Mononuclear cell (primary cell): ENCODE results near the gene PSME3IP1. TPM values are rescaled to one million over a fixed set of nuclear protein-coding genes. Genes with fewer than 3 reads are reported as not detected.
"Not testable (repeated sequence)": the region's sequence is repeated elsewhere in the genome, so short reads cannot be mapped to it uniquely, and the experiment has no call there.

ENCODE experiments used
- H3K27me3 ChIP-seq: 2 replicates; pipeline ENCODE4 v1.6.0; 2011; ENCODE audit warnings: low read length, control low read depth; ENCODE audit not compliant: insufficient read depth
- H3K4me1 ChIP-seq: 2 replicates; pipeline ENCODE4 v1.5.1; 2011; ENCODE audit warnings: mild to moderate bottlenecking, low read length, control low read depth; ENCODE audit not compliant: insufficient read depth
- H3K4me3 ChIP-seq: 2 replicates; pipeline ENCODE4 v1.5.1; 2011; ENCODE audit warnings: mild to moderate bottlenecking, low read length, moderate library complexity
- H3K9me3 ChIP-seq: 2 replicates; pipeline ENCODE4 v1.5.1; 2011; ENCODE audit warnings: low read depth, mild to moderate bottlenecking, control low read depth, low read length
- total RNA-seq: library from RNA; depleted of rRNA; stranded (reverse); fragments of >200 nt; gene quantifications from one replicate; pipeline ENCODE4 v1.2.3, GENCODE V29; 2012

Gene PSME3IP1
- total RNA-seq, 1 donor, result 75.2 TPM

DNA sequence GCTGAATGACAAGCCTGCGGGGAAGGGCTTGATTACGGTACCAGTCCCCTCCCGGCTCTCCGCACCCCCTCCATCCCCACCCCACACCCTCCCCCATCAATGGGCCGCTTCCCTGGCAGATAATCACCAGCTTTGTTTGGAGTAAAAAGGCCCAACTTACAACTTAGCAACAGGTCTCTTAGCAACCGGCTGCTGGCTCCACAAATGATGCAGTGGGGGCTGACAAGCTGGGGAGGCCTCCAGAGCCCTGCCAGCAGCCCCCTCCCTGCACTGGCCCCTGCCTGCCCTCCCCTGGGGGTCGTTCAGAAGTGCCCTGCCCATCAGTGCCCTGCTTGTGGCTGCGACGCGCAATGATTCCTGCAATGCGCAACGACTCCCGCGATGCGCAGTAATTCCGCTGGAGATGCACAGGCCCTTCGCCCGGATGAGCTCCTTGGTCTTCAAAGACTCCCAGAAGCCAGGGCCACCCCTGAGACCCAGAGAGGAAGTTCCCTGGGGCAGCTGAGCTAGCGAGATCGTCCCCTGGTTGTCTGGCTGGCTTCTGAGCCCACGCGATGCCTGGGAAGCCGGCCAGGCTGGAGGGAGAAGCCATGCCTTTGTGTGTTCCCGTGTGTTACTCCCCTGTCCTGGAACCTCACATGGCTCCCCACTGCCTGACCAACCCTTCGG, 70.2 kb downstream of the PSME3IP1 start:
- no peaks in the 10 kb centered on the region for H3K9me3 ChIP-seq
- no peak overlapping the region for H3K4me3 ChIP-seq
- H3K4me1 ChIP-seq, result no peaks in the 10 kb centered on the region
- H3K27me3 ChIP-seq, result no peaks in the 10 kb centered on the region

DNA sequence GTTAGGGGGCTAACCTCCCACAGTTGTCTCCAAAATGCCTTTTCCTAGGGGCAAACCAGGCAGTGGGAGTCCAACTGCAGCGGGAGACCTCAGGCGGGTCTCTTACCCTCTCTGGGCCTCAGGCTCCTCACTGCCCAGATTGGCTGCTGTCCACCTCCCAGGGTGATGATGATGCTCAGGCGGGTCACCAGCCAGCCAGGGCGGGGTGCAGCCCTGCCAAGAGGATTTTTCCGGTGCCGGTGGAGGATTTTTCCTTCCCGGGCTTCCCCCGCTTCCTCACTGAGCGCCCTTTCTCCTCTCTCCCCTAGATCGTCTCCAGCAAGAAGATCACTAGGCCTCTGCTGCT, 70.7 kb downstream of the PSME3IP1 start:
- Histone ChIP-seq H3K4me3 (no peak overlapping the region), H3K27me3 (no peaks in the 10 kb centered on the region), H3K9me3 (no peaks in the 10 kb centered on the region), H3K4me1 (no peaks in the 10 kb centered on the region)

DNA sequence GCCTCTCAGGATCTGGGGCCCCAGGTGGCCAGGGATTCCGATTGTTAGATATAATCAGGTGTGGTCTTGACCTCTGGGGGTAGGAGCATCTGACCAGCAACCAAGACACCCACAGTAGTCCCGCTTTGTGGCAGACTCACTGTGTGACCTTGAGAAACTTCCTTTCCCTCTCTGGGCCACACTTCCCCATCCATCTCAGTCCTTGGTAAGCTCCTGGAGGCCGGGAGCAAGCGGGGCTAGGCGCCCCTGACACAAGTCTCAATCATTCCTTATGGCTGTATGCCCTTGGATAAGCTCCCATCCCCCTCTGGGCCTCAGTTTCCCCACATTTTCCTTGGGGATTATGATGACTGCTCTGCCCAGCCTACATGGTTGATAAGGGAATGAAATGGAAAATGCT, 72.2 kb downstream of the PSME3IP1 start:
- Histone ChIP-seq H3K9me3 (no peaks in the 10 kb centered on the region), H3K27me3 (no peaks in the 10 kb centered on the region), H3K4me1 (no peaks in the 10 kb centered on the region), H3K4me3 (no peak overlapping the region)

DNA sequence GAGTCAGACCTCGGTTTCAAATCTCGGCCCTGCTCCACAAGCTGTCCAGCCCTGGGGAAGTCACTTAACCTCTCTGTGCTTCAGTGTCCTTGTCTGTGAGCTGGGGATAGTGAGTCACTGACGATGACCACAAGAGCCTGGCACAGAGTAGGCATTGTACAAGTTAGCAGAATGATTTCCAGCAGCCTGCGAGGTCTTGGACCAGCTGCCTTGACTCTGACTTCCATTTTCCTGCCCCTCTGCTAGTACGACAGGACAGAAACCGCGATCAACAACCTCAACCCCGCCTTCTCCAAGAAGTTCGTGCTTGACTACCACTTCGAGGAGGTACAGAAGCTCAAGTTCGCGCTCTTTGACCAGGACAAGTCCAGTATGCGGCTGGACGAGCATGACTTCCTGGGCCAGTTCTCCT, 72.8 kb downstream of the PSME3IP1 start:
- Histone ChIP-seq H3K4me3 (no peak overlapping the region), H3K9me3 (no peaks in the 10 kb centered on the region), H3K4me1 (no peaks in the 10 kb centered on the region)

DNA sequence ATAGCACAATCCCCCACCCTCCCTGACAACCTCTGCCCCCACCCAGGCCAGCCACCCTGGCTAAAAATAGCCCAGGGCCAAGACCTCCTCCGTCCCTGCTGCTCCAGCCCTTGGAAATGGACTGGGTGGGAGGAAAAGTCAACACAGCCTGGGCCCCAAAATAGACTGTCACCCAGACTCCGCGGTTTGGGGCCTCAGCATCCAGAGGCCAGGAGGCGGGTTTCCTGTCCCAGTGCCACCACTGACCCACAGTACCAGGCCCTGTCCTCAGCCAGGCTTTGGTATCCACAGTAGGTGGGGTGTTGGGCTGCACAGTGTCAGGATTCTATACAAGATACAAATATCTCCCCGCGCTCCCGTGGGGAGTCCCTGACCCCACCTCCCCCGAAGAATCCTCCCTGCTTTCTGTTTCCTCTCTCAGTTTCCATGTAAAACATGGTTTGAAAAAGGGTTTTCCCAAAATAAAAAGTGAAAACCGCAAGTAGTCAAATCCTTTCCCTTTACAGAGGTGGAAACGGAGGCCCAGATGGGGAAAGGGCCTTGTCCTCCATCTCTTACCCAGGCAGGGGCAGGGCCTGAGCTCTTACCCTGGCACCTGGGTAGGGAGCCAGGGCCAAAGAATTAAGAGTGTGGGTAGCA, 73.3 kb downstream of the PSME3IP1 start:
- Histone ChIP-seq H3K4me3 (no peak overlapping the region), H3K9me3 (no peaks in the 10 kb centered on the region), H3K4me1 (no peaks in the 10 kb centered on the region), H3K27me3 (no peaks in the 10 kb centered on the region)

More for the DNA sequence above, 72.8 kb downstream of the PSME3IP1 start:
- H3K27me3 ChIP-seq, result no peaks in the 10 kb centered on the region

DNA sequence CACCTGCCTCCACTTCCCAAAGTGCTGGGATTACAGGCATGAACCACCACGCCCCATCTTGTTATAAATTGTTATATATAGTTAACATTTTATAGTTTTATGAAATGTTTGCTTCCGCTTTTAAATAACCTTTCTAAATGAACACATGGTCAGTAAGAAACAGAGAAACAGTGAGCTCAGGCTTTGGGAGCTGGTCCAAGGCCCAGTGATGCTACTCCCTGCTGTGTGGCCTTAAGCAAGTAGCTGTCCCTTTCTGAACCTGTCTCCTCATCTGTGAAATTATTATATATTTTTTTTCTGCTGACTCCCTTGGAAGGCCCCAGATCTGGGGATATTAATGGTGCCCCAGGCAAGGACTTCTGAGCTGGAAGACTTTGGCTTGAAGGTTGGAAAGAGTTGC, 74.4 kb downstream of the PSME3IP1 start:
- Histone ChIP-seq H3K4me1 (no peaks in the 10 kb centered on the region), H3K4me3 (no peak overlapping the region), H3K9me3 (no peaks in the 10 kb centered on the region), H3K27me3 (no peaks in the 10 kb centered on the region)

DNA sequence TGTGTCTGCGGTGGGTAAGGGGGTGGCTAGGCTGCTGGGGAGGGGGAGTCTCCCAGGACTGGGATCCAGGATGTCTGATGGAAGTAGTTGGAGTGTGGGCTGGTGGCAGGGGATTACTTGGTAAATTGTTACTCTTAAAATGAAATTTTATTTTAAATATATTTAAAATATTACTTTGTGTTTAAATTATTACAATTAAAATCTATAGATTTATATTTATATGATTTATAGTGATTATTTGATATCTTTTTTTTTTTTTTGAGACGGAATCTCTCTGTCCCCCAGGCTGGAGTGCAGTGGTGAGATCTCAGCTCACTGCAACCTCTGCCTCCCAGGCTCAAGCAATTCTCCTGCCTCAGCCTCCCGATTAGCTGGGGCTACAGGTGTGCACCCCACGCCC, 74.9 kb downstream of the PSME3IP1 start:
- Histone ChIP-seq H3K4me3 (no peak overlapping the region), H3K4me1 (no peaks in the 10 kb centered on the region), H3K9me3 (no peaks in the 10 kb centered on the region), H3K27me3 (no peaks in the 10 kb centered on the region)

DNA sequence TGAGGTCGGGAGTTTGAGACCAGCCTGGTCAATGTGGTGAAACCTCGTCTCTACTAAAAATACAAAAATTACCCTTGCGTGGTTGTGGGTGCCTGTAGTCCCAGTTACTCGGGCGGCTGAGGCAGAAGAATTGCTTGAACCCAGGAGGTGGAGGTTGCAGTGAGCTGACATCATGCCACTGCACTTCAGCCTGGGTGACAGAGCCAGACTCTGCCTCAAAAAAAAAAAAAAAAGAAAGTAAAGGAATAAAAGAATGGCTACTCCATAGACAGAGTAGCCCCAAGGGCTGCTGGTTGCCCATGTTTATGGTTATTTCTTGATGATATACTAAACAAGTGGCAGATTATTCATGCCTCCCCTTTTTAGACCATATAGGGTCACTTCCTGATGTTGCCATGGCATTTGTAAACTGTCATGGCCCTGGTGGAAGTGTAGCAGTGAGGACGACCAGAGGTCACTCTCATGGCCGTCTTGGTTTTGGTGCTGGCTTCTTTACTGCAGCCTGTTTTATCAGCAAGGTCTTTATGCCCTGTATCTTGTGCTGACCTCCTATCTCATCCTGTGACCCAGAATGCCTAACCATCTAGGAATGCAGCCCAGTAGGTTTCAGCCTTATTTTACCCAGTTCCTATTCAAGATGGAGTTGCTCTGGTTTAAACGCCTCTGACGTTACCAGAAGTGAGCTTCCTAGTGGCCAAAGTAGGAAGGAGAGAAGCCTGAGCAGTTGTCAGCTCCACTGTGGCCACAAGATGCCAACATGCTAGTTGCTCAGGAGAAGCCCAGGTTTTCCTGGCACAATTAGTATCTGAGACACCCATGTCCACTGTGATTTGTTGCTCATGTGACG, 76.4 kb downstream of the PSME3IP1 start:
- H3K4me3 ChIP-seq, H3K9me3 ChIP-seq, H3K4me1 ChIP-seq, H3K27me3 ChIP-seq: not testable (repeated sequence)

DNA sequence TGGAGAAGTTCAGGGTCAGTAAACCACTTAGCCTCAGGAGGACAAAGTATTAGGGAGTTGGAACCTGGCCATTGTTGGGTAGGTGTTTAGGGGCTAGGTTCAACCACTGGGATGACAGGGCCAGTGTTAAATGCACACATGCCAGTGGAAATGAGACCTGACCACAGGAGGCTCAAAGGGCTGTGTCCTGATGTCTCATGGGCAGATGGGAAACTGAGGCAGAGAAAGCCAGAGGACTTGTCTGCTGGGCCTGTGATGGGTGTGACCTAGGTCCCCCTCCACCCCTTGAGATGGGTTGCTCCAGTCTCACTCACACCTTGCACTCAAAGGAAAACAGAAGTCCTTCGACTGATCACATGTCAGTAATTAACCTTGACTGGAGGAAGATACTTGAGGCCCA, 77.4 kb downstream of the PSME3IP1 start:
- H3K27me3 ChIP-seq, result no peaks in the 10 kb centered on the region
- peaks cover 8% of the 10 kb centered on the region for H3K4me1 ChIP-seq
- H3K4me3 ChIP-seq, result no peak overlapping the region
- H3K9me3 ChIP-seq, result no peaks in the 10 kb centered on the region

DNA sequence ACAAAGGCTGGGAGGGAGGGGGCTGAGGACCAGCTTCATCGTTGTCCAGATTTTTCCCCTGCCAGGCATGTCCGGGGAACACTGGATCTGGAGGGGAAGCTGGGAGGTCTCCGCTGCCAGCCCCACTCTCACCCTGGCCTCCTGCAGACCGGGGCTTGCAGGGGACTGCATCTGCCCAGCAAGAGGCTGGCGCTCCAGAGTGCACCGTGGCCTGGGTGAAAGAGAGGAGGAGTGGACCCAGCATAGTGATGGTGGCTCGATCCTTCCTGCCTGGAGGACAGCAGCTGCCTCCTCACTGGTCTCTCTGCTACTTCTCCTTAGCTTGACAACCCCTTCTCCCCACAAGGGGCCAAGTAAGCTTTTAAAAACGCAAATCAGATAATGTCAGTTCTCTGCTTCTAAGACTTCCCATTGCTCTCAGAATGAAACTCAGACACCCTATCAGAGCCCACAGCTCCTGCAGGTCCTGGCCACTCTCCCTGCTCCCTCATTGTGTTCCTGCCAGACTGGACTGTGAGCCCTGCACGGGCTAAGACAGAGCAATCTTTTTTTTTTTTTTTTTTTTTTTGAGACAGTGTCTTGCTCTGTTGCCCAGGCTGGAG, 78.4 kb downstream of the PSME3IP1 start:
- peaks cover 8% of the 10 kb centered on the region for H3K4me1 ChIP-seq
- no peaks in the 10 kb centered on the region for H3K27me3 ChIP-seq
- no peak overlapping the region for H3K4me3 ChIP-seq
- H3K9me3 ChIP-seq, result no peaks in the 10 kb centered on the region

DNA sequence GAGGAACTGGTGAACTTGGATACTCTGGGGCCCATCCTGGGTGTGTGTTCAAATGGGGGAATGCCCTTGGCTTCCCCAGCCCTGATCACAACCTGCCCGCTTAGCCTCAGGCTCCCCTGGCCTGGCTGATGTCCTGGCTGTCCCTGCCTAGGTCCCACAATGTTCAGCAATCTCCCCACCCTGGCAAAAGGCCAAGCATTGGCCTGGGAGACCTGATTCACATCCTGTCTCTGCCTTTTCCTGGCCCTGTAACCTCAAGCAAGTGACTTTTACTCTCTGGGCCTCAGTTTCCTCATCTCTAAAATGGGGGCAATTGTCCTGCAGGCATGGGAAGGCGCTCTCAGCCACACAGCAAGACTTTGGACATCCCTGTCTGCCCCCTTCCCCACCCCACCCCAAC, 79.1 kb downstream of the PSME3IP1 start:
- no peaks in the 10 kb centered on the region for H3K27me3 ChIP-seq
- H3K4me3 ChIP-seq, result no peak overlapping the region
- H3K9me3 ChIP-seq, result no peaks in the 10 kb centered on the region
- peaks cover 8% of the 10 kb centered on the region for H3K4me1 ChIP-seq

DNA sequence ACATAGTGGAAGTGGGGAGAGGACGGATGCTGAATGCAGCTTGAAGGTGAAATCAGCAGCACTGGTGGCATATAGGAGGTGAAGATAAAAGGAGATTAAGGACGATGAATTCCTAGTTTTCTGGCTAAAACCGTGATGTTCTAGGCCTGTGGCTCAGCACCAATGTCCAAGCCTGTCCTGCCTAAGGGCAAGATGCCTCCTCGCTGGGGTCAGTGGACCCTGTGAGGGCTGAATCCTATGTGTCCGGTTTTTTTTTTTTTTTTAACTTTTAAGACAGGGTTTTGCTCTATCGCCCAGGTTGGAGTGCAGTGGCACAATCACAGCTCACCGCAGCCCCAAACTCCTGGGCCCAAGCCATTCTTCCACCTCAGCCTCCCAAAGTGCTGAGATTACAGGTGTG, 80.7 kb downstream of the PSME3IP1 start:
- Histone ChIP-seq H3K4me1 (peaks cover 8% of the 10 kb centered on the region), H3K9me3 (no peaks in the 10 kb centered on the region), H3K27me3 (no peaks in the 10 kb centered on the region), H3K4me3 (no peak overlapping the region)

DNA sequence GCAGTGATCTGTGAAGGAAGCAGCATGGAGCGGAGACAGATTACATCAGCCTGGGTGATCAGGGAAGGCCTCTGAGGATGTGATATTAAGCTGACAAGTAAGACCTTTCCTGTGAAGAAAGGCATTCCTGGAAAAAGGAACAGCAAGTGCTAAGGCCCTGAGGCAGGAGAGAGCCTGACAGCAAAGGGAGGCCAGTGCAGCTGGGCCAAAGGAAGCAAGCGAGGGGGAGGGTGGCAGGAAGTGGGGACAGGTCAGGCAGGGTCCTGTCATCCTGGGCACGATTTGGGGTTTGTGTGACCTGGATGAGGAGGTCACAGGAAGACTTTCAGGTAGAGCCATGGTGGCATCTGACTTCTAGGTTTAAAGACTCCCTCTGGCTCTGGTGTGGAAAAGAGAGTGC, 81.1 kb downstream of the PSME3IP1 start:
- Histone ChIP-seq H3K4me3 (no peak overlapping the region), H3K27me3 (no peaks in the 10 kb centered on the region), H3K9me3 (no peaks in the 10 kb centered on the region), H3K4me1 (peaks cover 8% of the 10 kb centered on the region)

DNA sequence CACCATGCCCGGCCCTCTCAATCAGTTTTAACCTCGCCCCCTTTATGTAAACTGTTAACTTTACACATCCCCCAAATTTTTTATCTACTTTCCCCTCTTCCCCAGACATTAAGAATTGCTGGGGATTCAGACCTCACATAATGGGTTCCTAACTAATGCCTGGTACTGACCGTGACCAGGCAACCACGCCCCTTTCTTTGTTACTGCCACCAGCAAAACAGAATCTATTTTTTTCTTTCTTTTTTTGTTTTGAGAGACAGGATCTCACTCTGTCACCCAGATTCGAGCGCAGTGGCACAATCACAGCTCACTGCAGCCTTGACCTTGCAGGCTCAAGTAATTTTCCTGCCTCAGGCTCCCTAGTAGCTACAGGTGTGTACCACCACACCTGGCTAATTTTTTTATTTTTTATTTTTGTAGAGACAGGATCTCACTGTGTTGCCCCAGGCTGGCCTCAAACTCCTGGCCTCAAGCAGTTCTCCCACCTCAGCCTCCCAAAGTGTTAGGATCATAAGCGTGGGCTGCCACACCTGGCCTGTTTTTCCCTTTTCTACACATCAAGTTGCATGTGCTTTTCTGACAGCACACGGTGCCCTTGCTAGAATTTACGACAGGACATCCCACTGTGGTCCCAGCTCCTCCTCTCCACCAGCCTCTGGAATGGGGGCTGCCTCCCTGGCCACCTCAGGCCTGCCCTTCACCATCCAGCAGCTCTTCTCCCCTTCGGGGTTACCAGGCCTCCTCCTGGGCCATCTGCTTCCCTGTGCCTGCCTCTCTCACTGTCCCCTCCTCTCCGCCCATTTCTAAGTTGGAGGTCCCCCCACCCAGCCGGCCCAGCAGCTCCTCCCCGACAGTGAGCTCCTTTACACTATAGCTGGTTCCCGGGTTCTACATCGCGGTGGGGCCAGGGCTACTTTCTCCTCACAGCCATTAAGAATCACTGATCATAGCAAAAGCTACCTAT, 82.7 kb downstream of the PSME3IP1 start:
- Histone ChIP-seq H3K27me3 (no peaks in the 10 kb centered on the region), H3K4me1 (peaks cover 8% of the 10 kb centered on the region), H3K4me3 (no peak overlapping the region), H3K9me3 (no peaks in the 10 kb centered on the region)
